Hepatic stellate cell (primary cell): Measurements from ENCODE around the gene SLC6A12.

Source experiments
- DNase-seq: peaks from one replicate; pipeline ENCODE4 v3.0.0; 2011; ENCODE audit warnings: low spot score

Gene SLC6A12

DNA sequence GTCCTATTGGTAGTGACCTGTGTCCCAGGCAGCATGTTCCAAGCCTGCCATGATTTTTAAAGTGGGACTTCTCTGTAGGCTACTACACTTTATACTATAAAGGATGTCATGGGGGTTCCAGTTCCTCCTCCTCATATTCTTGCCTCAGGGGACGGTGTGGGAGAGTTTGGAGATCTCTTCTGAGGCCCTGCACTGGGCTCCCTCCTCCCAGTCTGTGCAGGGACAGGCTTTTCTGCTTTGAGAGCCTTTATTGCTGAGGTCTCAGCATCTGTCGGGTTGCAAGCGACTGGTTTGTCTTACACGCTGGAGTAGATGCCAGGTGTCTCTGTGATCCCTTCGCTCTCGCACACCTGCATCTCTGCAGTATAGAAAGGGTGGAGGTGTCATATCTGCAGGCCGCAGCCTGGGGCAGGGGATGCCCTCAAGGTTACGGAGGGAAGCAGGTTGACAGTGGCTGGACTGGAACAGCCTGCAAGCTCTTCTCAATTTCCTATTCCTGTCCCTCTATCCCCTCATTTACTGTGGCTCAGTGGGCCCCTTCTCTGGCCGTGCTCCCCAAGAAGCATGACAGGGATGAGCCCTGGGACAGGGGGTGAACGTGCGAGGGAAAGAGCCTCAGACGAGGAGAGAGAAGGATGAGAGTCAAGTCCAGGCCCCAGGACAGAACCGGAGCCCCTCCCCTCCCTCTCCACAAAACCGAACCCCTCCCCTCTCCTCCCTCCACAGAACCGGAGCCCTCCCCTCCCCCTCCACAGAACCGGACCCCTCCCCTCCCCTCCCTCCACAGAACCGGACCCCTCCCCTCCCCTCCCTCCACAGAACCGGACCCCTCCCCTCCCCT is 51.3 kb downstream of the SLC6A12 start:
- no peak for DNase-seq

DNA sequence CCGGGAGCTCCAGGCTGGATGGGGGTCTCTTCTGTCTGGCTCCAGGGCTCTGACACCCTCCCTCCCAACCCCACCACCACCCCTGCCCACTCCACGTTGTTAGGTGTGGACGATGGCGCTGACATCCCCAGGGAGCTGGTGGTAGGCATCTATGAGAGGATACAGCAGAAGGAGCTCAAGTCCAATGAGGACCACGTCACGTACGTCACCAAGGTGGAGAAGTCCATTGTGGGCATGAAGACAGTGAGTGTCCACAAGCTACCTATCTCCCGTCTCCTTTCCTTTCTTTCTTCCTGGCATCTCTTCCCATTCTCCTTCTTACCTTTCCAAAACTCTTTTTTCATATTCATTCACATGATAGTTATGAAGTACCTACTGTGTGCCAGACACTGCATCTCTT is 52.1 kb downstream of the SLC6A12 start:
- DNase-seq, result no peak

DNA sequence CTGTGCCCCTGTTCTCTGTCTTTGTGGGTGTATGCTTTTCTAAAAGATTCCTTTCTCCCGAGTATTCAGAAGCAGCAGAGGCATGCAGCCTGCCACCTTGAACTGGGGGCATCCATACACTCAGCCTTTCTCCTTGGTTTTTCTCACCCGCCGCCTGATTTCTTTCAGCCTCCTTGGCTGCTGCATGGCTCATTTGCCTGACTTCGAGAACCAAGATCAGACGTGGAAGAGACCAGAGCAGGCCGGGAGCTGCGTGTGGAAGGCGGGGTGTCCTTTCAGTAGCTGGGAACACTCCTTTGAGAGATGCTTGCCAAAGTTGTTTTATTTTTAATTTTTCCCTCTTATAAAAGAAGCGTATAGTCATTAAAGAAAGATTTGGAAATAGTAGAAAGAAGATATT is 53.1 kb downstream of the SLC6A12 start:
- no peak for DNase-seq

GRCh38 chr12:159156-159782 is 54.7 kb downstream of the SLC6A12 start:
- DNase-seq, result no peak

DNA sequence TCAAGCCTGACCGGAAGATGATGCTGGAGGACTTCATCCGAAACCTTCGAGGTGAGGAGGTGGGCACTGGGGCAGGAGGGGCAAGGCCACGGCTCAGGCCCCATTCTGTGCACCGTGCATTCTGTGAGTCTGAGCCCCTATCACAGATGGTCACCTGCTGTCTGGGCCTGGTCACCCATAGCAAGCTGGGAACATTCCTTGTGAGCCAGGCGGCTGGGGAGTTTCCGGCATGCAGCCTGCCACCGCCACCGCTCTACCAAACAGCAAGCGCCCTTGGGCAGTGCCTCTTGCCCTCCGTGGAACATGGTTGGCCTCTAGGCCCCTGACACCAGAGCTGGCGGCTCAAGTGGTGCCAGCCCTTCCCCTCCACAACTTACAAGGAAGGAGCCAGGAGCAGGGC is 56.3 kb downstream of the SLC6A12 start:
- no peak for DNase-seq

DNA sequence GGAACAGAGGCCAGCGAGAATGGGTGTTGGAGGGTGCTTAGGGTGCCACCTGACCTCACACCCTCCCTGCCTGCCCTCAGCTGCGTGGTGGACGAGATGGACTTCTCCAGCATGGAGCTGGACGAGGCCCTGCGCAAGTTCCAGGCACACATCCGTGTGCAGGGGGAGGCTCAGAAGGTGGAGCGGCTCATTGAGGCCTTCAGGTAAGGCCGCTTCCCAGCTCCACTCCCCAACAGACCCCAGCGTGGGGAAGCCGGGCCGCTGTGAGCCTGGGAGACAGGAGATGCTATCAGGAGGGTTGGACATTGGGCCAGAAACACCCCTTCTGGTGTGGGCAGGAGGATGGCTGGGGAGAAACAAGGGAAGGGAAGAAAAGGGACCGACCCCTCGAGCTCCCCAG is 57.0 kb downstream of the SLC6A12 start:
- DNase-seq, result no peak

GRCh38 chr12:155646-156045 is 58.3 kb downstream of the SLC6A12 start:
- no peak for DNase-seq

GRCh38 chr12:155006-155405 is 59.0 kb downstream of the SLC6A12 start:
- no peak for DNase-seq

DNA sequence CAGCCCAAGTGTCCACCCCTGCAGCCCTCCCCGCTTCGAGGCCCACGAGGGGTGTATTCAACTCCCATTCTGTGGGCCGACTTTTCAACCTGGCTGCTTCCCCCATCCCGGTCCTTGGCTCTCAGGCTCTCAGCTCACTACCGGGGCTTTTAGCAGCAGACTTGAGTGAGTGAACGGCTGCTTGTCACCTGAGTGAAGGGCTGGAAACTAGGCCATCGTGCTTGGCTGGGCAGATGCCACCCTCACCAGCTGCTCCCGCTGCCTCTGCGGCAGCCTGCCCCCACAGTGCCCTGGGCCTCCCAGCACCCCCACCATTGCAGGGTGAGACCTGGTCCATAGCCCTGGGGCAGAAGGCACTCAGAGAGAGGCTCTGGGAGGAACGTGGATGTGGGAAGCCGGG is 59.9 kb downstream of the SLC6A12 start:
- DNase-seq, result no peak

DNA sequence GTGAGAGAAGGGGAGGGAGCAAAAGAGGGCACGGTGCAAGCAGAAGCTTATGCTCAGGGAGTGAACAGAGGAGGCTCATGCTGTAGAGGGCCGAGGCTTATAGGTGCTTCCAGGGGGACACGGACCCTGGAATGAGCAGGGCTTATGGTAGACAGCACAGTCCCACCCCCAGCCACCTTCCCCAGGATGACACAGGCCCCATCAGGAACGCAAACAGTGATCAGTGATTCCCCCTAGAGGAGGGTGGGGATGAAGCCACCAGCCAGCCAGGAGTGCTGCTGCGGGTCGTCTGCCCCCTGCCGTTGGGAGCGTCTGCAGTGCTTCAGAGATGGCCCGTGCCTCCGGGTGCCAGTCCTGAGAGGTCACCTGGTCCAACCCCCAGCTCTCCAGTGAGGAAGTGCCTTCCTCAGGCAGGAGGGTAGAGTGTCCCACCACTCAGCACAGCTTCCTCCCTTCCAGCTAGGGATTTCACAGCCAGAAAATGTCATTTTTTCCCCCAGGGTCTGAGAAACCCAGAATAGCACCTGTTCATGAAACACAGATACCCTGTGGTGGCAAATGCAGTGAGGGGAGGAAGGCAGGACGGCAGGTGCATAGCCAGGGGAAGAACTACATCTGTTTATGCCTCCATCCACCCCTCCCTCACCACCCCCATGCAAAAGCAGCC is 60.7 kb downstream of the SLC6A12 start:
- peak; percentile 81 for DNase-seq

GRCh38 chr12:152440-152839 is 61.5 kb downstream of the SLC6A12 start:
- DNase-seq, result no peak

DNA sequence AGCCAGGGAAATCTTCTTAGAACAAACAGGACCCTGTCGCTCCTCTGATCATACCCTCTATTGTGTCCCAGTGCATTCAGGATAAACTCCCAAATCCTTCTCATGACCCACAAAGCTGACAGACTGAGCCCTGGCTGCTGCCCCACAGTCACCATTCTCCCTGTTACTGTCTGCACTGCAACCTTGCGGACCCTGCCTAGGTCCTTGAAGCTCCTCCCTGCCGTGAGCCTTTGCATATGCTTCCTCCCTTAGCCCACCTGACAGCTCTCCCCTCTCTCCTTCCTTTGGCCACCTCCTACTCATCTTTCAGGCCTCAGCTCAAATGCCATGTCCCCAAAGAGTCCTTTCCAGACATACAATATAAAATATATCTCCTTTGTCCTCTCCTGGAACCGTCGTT is 62.4 kb downstream of the SLC6A12 start:
- DNase-seq, result no peak

GRCh38 chr12:148676-149416 is 65.1 kb downstream of the SLC6A12 start:
- no peak for DNase-seq

- no peak for DNase-seq
These were observed 66.7 kb downstream of the SLC6A12 start for GRCh38 chr12:147242-147641.

- DNase-seq, result no peak
These were observed 68.5 kb downstream of the SLC6A12 start for GRCh38 chr12:145369-145960.

- DNase-seq, result no peak
These were observed 69.2 kb downstream of the SLC6A12 start for GRCh38 chr12:144650-145284.

DNA sequence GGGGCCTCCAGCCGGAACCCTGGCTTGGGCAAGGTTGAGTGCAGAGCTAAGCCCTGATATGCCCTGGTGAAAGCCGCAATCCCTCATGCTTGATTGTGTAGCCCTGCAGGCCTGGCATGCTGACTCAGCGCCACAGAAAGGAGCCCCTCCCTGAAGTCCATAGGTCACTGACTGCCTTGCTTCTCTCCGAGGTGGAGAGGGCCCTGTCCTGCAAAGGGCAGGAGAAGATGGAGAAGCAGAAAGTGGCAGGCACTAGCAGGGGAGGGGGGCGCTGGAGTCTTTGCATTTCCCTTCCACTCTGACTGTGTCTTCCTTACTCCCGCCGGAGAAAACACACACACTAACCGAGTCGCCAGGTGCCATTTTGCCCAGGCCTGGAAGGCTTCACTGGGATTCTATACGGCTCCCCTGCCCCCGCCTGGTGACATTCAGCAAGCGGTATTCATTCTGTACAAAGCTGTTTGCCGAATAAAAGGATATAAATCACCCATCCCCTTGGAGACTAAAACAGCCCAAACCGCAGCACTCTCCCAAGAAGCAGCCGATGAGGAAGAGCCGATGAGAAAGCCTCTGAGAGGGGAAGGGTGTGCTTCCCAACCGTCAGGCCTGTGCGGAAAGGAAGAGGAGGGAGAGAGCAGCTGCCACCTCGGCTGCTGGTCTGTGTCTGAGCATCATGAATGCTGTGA is 69.8 kb downstream of the SLC6A12 start:
- DNase-seq, result no peak

- no peak for DNase-seq
These were observed 73.8 kb downstream of the SLC6A12 start for GRCh38 chr12:140162-140561.
